ENCODE measurements around the gene UBE2G1. TPM values are rescaled to one million over a fixed set of nuclear protein-coding genes. Genes with fewer than 3 reads are reported as not detected.

UBE2G1 gene
- total RNA-seq, 1 experiment from 2014 or later: 65.1 TPM

GRCh38 chr17:4365628-4366326 lies 698 bp downstream of the UBE2G1 start:
- peaks cover 11% of the 10 kb centered on the region for H3K36me3 Mint-ChIP-seq (ENCODE audit: insufficient read depth, unreplicated experiment)
- peak overlapping the region; percentile 80 for H3K4me3 Mint-ChIP-seq (ENCODE audit: unreplicated experiment)
- peak; percentile 24 for DNase-seq (ENCODE audit: unreplicated experiment)
- no peaks in the 10 kb centered on the region for H3K27me3 Mint-ChIP-seq (ENCODE audit: insufficient read depth, unreplicated experiment)
- peaks cover 12% of the 10 kb centered on the region for H3K4me1 Mint-ChIP-seq (ENCODE audit: insufficient read depth, unreplicated experiment)
- intact Hi-C loops (cut with micrococcal nuclease): loop anchor here (1.0 to 10.0 kb wide), 5 partner anchors 61 to 223 kb away; partner anchors contain the start of genes ANKFY1, CYB5D2 and ZZEF1
- peak overlapping the region; percentile 86 for H3K27ac Mint-ChIP-seq (ENCODE audit: low read depth, unreplicated experiment)
- CTCF ChIA-PET: interaction anchor here (0.7 kb wide), 1 partner anchor 78 kb away, joined by 4 read pairs; no protein-coding TSS in a partner anchor
- no TSS peak for BruUV-seq (replicated peaks)
- H3K9me3 Mint-ChIP-seq (ENCODE audit: unreplicated experiment): no peaks in the 10 kb centered on the region
- POLR2A ChIA-PET: interaction anchor here (0.7 to 2.3 kb wide), 17 partner anchors 11 to 476 kb away, joined by 3 to 8 read pairs (median 4); partner anchors contain the start of gene ANKFY1
- TF ChIP-seq CTCF (IDR thresholded peaks at IDR 0.05; ENCODE audit: unreplicated experiment): no peak

- no peaks in the 10 kb centered on the region for H3K27me3 Mint-ChIP-seq (ENCODE audit: insufficient read depth, unreplicated experiment)
- intact Hi-C loops (cut with micrococcal nuclease): loop anchor here (5.0 to 10.0 kb wide), 3 partner anchors 100 to 223 kb away; partner anchors contain the start of genes ANKFY1, CYB5D2 and ZZEF1
- no peak for TF ChIP-seq CTCF (IDR thresholded peaks at IDR 0.05; ENCODE audit: unreplicated experiment)
- DNase-seq (ENCODE audit: unreplicated experiment): peak; percentile 94
- POLR2A ChIA-PET: interaction anchor here (0.8 to 2.3 kb wide), 7 partner anchors 35 to 136 kb away, joined by 3 to 7 read pairs (median 4); no protein-coding TSS in a partner anchor
- H3K27ac Mint-ChIP-seq (ENCODE audit: low read depth, unreplicated experiment): peak overlapping the region; percentile 86
- no peaks in the 10 kb centered on the region for H3K9me3 Mint-ChIP-seq (ENCODE audit: unreplicated experiment)
- CTCF ChIA-PET: no interaction called here
- H3K4me1 Mint-ChIP-seq (ENCODE audit: insufficient read depth, unreplicated experiment): peaks cover 15% of the 10 kb centered on the region
- no TSS peak for BruUV-seq (replicated peaks)
- peaks cover 11% of the 10 kb centered on the region for H3K36me3 Mint-ChIP-seq (ENCODE audit: insufficient read depth, unreplicated experiment)
- H3K4me3 Mint-ChIP-seq (ENCODE audit: unreplicated experiment): peak overlapping the region; percentile 80
Observed at GRCh38 chr17:4365103-4365627, 1.3 kb downstream of the UBE2G1 start.

- no peak for DNase-seq (ENCODE audit: unreplicated experiment)
- intact Hi-C loops (cut with micrococcal nuclease): loop anchor here (5.0 to 10.0 kb wide), 3 partner anchors 100 to 222 kb away; partner anchors contain the start of genes ANKFY1, CYB5D2 and ZZEF1
- CTCF ChIA-PET: interaction anchor here (0.6 kb wide), 2 partner anchors 149 to 318 kb away, joined by 3 to 5 read pairs; no protein-coding TSS in a partner anchor
- TF ChIP-seq CTCF (IDR thresholded peaks at IDR 0.05; ENCODE audit: unreplicated experiment): no peak
- H3K27me3 Mint-ChIP-seq (ENCODE audit: insufficient read depth, unreplicated experiment): no peaks in the 10 kb centered on the region
- BruUV-seq (replicated peaks): TSS peak; percentile 37
- POLR2A ChIA-PET: interaction anchor here (0.8 to 1.7 kb wide), 6 partner anchors 35 to 150 kb away, joined by 3 to 6 read pairs (median 3); no protein-coding TSS in a partner anchor
- H3K4me1 Mint-ChIP-seq (ENCODE audit: insufficient read depth, unreplicated experiment): peaks cover 18% of the 10 kb centered on the region
- H3K36me3 Mint-ChIP-seq (ENCODE audit: insufficient read depth, unreplicated experiment): peaks cover 11% of the 10 kb centered on the region
- H3K4me3 Mint-ChIP-seq (ENCODE audit: unreplicated experiment): peak overlapping the region; percentile 80
- peak overlapping the region; percentile 86 for H3K27ac Mint-ChIP-seq (ENCODE audit: low read depth, unreplicated experiment)
- H3K9me3 Mint-ChIP-seq (ENCODE audit: unreplicated experiment): no peaks in the 10 kb centered on the region
Observed at GRCh38 chr17:4364622-4365041, 1.8 kb downstream of the UBE2G1 start.

- intact Hi-C loops (cut with micrococcal nuclease): loop anchor here (1.0 to 10.0 kb wide), 2 partner anchors 97 to 147 kb away; partner anchors contain the start of gene ANKFY1
- Mint-ChIP-seq H3K4me1 (ENCODE audit: insufficient read depth, unreplicated experiment) (peaks cover 18% of the 10 kb centered on the region), H3K27ac (ENCODE audit: low read depth, unreplicated experiment) (no peak overlapping the region), H3K4me3 (ENCODE audit: unreplicated experiment) (no peak overlapping the region), H3K9me3 (ENCODE audit: unreplicated experiment) (no peaks in the 10 kb centered on the region), H3K27me3 (ENCODE audit: insufficient read depth, unreplicated experiment) (no peaks in the 10 kb centered on the region), H3K36me3 (ENCODE audit: insufficient read depth, unreplicated experiment) (peaks cover 11% of the 10 kb centered on the region)
- peak; percentile 20 for DNase-seq (ENCODE audit: unreplicated experiment)
- no TSS peak for BruUV-seq (replicated peaks)
- POLR2A ChIA-PET: no interaction called here
- CTCF ChIA-PET: interaction anchor here (0.7 to 0.9 kb wide), 2 partner anchors 96 to 149 kb away, joined by 3 read pairs; no protein-coding TSS in a partner anchor
- TF ChIP-seq CTCF (IDR thresholded peaks at IDR 0.05; ENCODE audit: unreplicated experiment): no peak
Observed at GRCh38 chr17:4362141-4362540, 4.3 kb downstream of the UBE2G1 start.
